ENCODE measurements around the gene IFT80.

DNA sequence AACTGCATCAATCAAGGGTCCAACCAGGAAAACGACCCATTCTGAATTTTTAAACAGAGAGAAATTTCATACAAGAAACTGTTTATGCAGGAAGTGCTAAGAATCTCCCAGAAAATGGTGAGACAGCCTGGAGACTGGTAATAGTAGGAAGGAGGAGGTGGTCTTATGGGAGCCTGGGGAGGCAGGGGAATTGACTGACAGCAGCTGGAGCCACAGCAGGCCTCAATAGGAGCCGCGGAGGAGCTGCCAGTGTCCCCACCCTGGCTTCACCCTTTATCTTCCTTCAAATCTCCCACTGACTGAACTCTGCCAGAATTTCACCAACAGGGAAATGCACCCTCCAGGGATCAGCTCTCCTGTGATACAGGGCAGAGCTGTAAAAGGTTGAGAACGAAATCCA, 181.3 kb downstream of the IFT80 start:
- TF ChIP-seq POLR2A (IDR thresholded peaks at IDR 0.05; ENCODE audit: low read depth, low read length) (no peak), EZH2 (IDR thresholded peaks at IDR 0.05; ENCODE audit: borderline replicate concordance, low read depth, low read length, severe bottlenecking) (no peak), FOS (IDR thresholded peaks at IDR 0.05; ENCODE audit: borderline replicate concordance, insufficient read depth, low read length) (no peak)
- TF ChIP-seq, protein P1, sequence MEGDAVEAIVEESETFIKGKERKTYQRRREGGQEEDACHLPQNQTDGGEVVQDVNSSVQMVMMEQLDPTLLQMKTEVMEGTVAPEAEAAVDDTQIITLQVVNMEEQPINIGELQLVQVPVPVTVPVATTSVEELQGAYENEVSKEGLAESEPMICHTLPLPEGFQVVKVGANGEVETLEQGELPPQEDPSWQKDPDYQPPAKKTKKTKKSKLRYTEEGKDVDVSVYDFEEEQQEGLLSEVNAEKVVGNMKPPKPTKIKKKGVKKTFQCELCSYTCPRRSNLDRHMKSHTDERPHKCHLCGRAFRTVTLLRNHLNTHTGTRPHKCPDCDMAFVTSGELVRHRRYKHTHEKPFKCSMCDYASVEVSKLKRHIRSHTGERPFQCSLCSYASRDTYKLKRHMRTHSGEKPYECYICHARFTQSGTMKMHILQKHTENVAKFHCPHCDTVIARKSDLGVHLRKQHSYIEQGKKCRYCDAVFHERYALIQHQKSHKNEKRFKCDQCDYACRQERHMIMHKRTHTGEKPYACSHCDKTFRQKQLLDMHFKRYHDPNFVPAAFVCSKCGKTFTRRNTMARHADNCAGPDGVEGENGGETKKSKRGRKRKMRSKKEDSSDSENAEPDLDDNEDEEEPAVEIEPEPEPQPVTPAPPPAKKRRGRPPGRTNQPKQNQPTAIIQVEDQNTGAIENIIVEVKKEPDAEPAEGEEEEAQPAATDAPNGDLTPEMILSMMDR (IDR thresholded peaks at IDR 0.05; ENCODE audit: extremely low read depth in 1 of 2, insufficient read depth in 1 of 2, low read depth in 1 of 2, low read length in 2 of 2), result no peak
- TF ChIP-seq, protein P2, sequence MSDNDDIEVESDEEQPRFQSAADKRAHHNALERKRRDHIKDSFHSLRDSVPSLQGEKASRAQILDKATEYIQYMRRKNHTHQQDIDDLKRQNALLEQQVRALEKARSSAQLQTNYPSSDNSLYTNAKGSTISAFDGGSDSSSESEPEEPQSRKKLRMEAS (IDR thresholded peaks at IDR 0.05; ENCODE audit: insufficient read depth, insufficient read length), result no peak

All from endothelial cell of umbilical vein (primary cell).